ENCODE measurements around the gene N4BP2L2.

The N4BP2L2 gene

GRCh38 chr13:32456591-32456990, 82.0 kb downstream of the N4BP2L2 start:
- no peak for DNase-seq

- no peak for DNase-seq
Measured at GRCh38 chr13:32455594-32455903, 83.0 kb downstream of the N4BP2L2 start.

- no peak for DNase-seq
Measured at GRCh38 chr13:32454886-32455593, 83.6 kb downstream of the N4BP2L2 start.

- DNase-seq, result no peak
Measured at GRCh38 chr13:32453981-32454380, 84.6 kb downstream of the N4BP2L2 start.

- no peak for DNase-seq
Measured at GRCh38 chr13:32448972-32449371, 89.6 kb downstream of the N4BP2L2 start.

GRCh38 chr13:32447894-32448623, 90.5 kb downstream of the N4BP2L2 start:
- DNase-seq, result no peak

- no peak for DNase-seq
Measured at GRCh38 chr13:32446773-32447465, 91.7 kb downstream of the N4BP2L2 start.

- DNase-seq, result no peak
Measured at GRCh38 chr13:32446220-32446619, 92.4 kb downstream of the N4BP2L2 start.

- DNase-seq, result no peak
Measured at GRCh38 chr13:32445461-32445860, 93.1 kb downstream of the N4BP2L2 start.

- no peak for DNase-seq
Measured at GRCh38 chr13:32443111-32443510, 95.5 kb downstream of the N4BP2L2 start.

- DNase-seq, result no peak
Measured at GRCh38 chr13:32438871-32439270, 99.7 kb downstream of the N4BP2L2 start.

- DNase-seq, result no peak
Measured at GRCh38 chr13:32432856-32433255, 105.7 kb downstream of the N4BP2L2 start.

GRCh38 chr13:32431361-32431760, 107.2 kb downstream of the N4BP2L2 start:
- no peak for DNase-seq

GRCh38 chr13:32430018-32430747, 108.4 kb downstream of the N4BP2L2 start:
- DNase-seq, result no peak

- DNase-seq, result no peak
Measured at GRCh38 chr13:32429433-32429909, 109.1 kb downstream of the N4BP2L2 start.

- no peak for DNase-seq
Measured at GRCh38 chr13:32428581-32429432, 109.8 kb downstream of the N4BP2L2 start.

- DNase-seq, result peak; percentile 26 to 36
Measured at GRCh38 chr13:32427852-32428580, 110.6 kb downstream of the N4BP2L2 start, which contains the start of gene N4BP2L1. N4BP2L1 (minus strand) TSS chr13:32428130; CDS start chr13:32428082, 48 bp downstream.

- DNase-seq, result peak in 1 of 2 experiments; percentile 31
Measured at GRCh38 chr13:32426990-32427851, 111.4 kb downstream of the N4BP2L2 start.

GRCh38 chr13:32426191-32426989, 112.2 kb downstream of the N4BP2L2 start:
- no peak for DNase-seq

Measured in NCI-H1930 (cell line).